A549 treated with Hydrocortisone at 1 μM for 4 hours (cell line): ENCODE results near the gene HEATR3. TPM values are rescaled to one million over a fixed set of nuclear protein-coding genes. Genes with fewer than 3 reads are reported as not detected.

Experiments used
- total RNA-seq: library from RNA; stranded (reverse); fragments of 200-300 nt; extraction: Qiagen RNA extraction; gene quantifications from 5 replicates; pipeline ENCODE4 v1.2.3, GENCODE V29; 2022

HEATR3 gene
- total RNA-seq, result 13.1 to 16.0 TPM (median 14.1 TPM) in 5 replicates

GRCh38 chr16:50065624-50066481, at the start of gene HEATR3:
Gene HEATR3 (plus strand): TSS chr16:50065970. CDS start chr16:50066132, 162 bp downstream.

GRCh38 chr16:50024684-50025536, 40.9 kb upstream of the HEATR3 start, which contains the start of gene CNEP1R1:
Gene CNEP1R1 (plus strand): TSS chr16:50025225. CDS start chr16:50025316, 91 bp downstream.

GRCh38 chr16:50152807-50153595, 87.2 kb downstream of the HEATR3 start, which contains the start of gene TENT4B:
Gene TENT4B (plus strand): TSS chr16:50153306. CDS start chr16:50153622, 316 bp downstream.

Other genes starting within 250 kb of the HEATR3 start
- 0.08 to 0.28 TPM (median 0.18 TPM) in 5 replicates for gene ZNF423, start 209.9 kb upstream of the HEATR3 start, total RNA-seq
- 18.4 to 23.8 TPM (median 19.6 TPM) in 5 replicates for gene CNEP1R1, start 40.7 kb upstream of the HEATR3 start, total RNA-seq
- gene TENT4B, start 87.3 kb downstream of the HEATR3 start, total RNA-seq, result 9.0 to 11.8 TPM (median 10.6 TPM) in 5 replicates
- gene ADCY7, start 200.6 kb downstream of the HEATR3 start, total RNA-seq, result 9.2 to 19.6 TPM (median 16.3 TPM) in 5 replicates